Upper lobe of right lung (tissue), 1 donor: ENCODE measurements around the gene INHBB. TPM values are rescaled to one million over a fixed set of nuclear protein-coding genes. Genes with fewer than 3 reads are reported as not detected.
A peak's percentile ranks its signal among the peaks of the same experiment; 100 is the strongest.
"Not testable (repeated sequence)": the region's sequence is repeated elsewhere in the genome, so short reads cannot be mapped to it uniquely, and the experiment has no call there.

Experiments used
- ATAC-seq: fragments of 200-7000 bp; cut with Tn5 transposase; one replicate; pipeline ENCODE4 v1.9.1; 2020; ENCODE audit warnings: mild to moderate bottlenecking, moderate library complexity
- DNase-seq: peaks from one replicate; pipeline ENCODE4 v3.0.0-alpha.2; 2020
- H3K27ac ChIP-seq: fragments of 200-600 bp; one replicate; pipeline ENCODE4 v1.8.0; 2022
- H3K27me3 ChIP-seq: fragments of 200-600 bp; one replicate; pipeline ENCODE4 v1.8.0; 2022; ENCODE audit warnings: mild to moderate bottlenecking
- H3K36me3 ChIP-seq: fragments of 200-600 bp; one replicate; pipeline ENCODE4 v1.8.0; 2022
- H3K4me1 ChIP-seq: fragments of 200-600 bp; one replicate; pipeline ENCODE4 v1.8.0; 2022
- H3K4me3 ChIP-seq: fragments of 200-600 bp; one replicate; pipeline ENCODE4 v1.8.0; 2022; ENCODE audit warnings: mild to moderate bottlenecking
- H3K9me3 ChIP-seq: fragments of 200-600 bp; one replicate; pipeline ENCODE4 v1.8.0; 2022
- CTCF ChIP-seq: fragments of 200-600 bp; IDR thresholded peaks from one replicate; pipeline ENCODE4 v1.8.0; 2022; ENCODE audit warnings: antibody characterized with exemption
- intact Hi-C: fragments of 100-400 bp; cut with DNase I; formaldehyde crosslinking; loops from one replicate; pipeline ENCODE4 v1.11.0; 2022
- total RNA-seq: library from RNA; stranded (reverse); fragmentation: NEBNext Ultra II Directional; extraction: Animal tissue kit (Norgen Biotek cat#: 25700); gene quantifications from one replicate; pipeline ENCODE4 v1.2.1, GENCODE V29; 2021
- donor health status: DM: no; HTN: yes; CAD: no; lungs with severe emphysema.

INHBB gene
- total RNA-seq, 1 donor from 2014 or later: 12.3 TPM

DNA sequence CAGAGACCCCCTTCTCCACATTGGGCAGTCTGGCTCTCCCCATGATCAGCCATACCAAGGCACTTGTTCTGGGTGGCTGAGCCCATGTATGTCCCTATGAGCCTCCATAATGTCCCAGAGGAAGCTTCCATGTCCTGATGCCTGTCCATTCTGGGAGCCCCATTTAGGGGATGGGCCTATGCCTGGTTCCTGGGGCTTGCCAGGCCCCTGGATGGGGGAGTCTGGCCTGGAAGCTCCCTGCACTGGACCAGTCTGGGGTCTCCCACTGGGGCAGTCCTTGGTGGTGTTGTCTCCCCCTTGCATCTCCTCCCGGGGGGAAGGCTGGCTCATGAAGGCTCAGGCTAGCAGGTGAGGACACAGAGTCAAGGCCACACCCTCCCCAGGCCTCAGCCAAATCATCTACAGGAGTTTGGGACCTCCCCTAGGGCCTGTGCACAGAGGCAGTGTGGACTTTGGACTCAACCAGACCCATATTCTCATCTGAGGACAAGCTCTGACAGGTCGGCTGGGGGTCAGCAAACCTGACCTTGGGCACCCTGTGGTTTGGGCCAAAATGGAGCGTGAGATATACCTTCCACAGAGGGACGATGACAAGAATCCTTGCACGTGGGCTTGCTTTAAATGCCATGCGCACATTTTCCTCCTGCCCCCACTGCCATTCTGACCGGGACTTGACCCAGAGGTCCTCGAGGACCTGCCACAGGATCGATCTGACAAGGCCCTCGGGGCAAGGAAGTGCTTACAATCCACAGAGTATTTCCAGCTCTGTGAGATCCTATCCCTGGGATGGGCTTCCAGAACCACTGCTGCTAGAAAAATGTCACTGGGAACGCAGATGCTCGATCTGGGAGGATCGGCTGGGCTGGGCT, 38.8 kb downstream of the INHBB start:
- no peak for ATAC-seq
- Histone ChIP-seq H3K36me3 (no peaks in the 10 kb centered on the region), H3K27ac (no peak overlapping the region), H3K4me1 (no peaks in the 10 kb centered on the region), H3K4me3 (no peak overlapping the region), H3K9me3 (no peaks in the 10 kb centered on the region), H3K27me3 (no peaks in the 10 kb centered on the region)
- peak; percentile 35 for DNase-seq
- no peak for TF ChIP-seq CTCF
- intact Hi-C loops: no loop called here

- H3K4me3 ChIP-seq: no peak overlapping the region
- no peaks in the 10 kb centered on the region for H3K27me3 ChIP-seq
- intact Hi-C loops: no loop called here
- no peak overlapping the region for H3K27ac ChIP-seq
- peak; percentile 11 for DNase-seq
- TF ChIP-seq CTCF: no peak
- no peaks in the 10 kb centered on the region for H3K9me3 ChIP-seq
- ATAC-seq: no peak
- no peaks in the 10 kb centered on the region for H3K4me1 ChIP-seq
- no peaks in the 10 kb centered on the region for H3K36me3 ChIP-seq
These were observed 39.6 kb downstream of the INHBB start for GRCh38 chr2:120385355-120386127.

DNA sequence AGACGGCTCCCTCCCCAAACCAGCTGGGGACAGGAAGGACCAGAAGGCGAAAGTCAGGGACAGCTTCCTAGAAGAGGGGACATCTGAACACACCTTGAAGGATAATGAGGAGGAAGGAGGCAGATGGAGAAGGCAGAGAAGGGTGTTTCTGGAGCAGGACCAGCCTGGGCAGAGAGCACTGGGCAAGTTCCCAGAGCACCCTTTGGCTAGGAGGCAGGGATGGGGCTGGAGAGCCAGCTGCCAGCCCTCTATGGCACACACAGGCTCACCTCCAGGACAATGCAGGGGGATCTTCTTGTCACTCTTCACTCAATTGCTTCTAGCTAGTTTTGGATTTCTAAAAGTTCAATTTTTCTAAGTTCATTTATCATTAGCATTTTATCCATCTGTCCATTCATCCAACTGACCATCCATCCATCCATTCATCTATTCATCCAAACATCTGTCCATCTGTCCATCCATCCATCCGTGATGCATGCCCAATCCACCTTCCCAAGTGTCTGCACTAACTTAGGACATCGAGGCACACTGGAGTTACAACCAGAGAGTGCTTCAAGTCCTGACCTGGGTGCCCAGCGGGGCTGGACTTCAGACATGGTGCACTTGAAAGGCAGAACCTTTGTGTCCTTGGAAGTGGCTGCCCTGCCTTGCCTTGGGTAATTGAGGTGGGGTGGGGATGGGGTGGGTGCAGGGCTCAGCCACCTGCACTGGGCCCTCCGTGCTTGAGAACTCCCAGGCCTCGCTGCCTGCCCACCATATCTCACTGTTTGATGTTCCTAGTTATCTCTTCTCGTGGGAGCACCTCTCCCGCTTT, 42.5 kb downstream of the INHBB start:
- ATAC-seq (no peak), DNase-seq (no peak)
- TF ChIP-seq CTCF: no peak
- H3K27ac ChIP-seq: no peak overlapping the region
- no peaks in the 10 kb centered on the region for H3K27me3 ChIP-seq
- H3K36me3 ChIP-seq: no peaks in the 10 kb centered on the region
- no peaks in the 10 kb centered on the region for H3K9me3 ChIP-seq
- intact Hi-C loops: no loop called here
- no peaks in the 10 kb centered on the region for H3K4me1 ChIP-seq
- no peak overlapping the region for H3K4me3 ChIP-seq

- DNase-seq: peak; percentile 52
- Histone ChIP-seq H3K4me3 (no peak overlapping the region), H3K36me3 (no peaks in the 10 kb centered on the region), H3K27ac (no peak overlapping the region), H3K27me3 (no peaks in the 10 kb centered on the region), H3K4me1 (no peaks in the 10 kb centered on the region), H3K9me3 (no peaks in the 10 kb centered on the region)
- no peak for ATAC-seq
- intact Hi-C loops: no loop called here
- no peak for TF ChIP-seq CTCF
These were observed 43.1 kb downstream of the INHBB start for GRCh38 chr2:120389036-120389391.

DNA sequence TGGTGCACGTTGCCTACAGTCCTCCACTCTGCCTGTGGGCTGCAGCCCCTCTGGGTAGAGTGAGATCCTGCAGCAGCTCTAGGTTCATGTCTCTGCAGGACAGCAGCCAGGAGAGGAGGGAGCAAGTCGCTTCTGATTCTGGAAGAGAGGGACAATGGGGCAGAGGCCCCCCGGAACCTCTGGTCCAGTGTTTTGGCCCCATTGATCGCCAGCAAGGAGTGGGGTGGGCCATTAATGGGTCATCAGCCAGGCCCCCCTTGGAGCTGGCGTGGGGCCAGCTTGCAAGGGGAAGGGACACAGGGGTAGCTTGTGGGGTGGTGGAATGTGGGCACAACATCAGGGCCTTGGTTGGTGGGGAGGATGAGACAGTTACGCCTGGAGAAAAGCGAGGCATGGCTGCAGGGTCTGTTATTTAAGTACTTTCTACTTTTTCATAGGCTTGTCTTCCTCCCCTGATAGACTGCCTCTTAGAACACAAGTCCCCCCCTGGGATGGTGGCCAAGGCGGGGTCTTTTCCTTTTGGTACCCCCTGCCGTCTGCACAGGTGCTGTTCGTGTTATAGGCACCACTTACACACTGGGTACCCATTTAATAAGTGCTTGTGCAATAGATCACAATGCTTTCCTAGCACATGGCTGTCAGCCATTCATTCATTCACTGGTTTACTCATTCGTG, 44.6 kb downstream of the INHBB start:
- Histone ChIP-seq H3K36me3 (no peaks in the 10 kb centered on the region), H3K27me3 (no peaks in the 10 kb centered on the region), H3K27ac (no peak overlapping the region), H3K4me3 (no peak overlapping the region), H3K4me1 (no peaks in the 10 kb centered on the region), H3K9me3 (no peaks in the 10 kb centered on the region)
- TF ChIP-seq CTCF: no peak
- DNase-seq (no peak), ATAC-seq (no peak)
- intact Hi-C loops: no loop called here

- H3K9me3 ChIP-seq, H3K27ac ChIP-seq, H3K36me3 ChIP-seq, ATAC-seq, intact Hi-C loops, H3K4me1 ChIP-seq, H3K27me3 ChIP-seq, H3K4me3 ChIP-seq, DNase-seq: not testable (repeated sequence)
These were observed 45.4 kb downstream of the INHBB start for GRCh38 chr2:120391382-120391781.
